Measurements from ENCODE around the gene PRRC2B.

GRCh38 chr9:131530546-131530919 lies 136.6 kb downstream of the PRRC2B start:
- TF ChIP-seq EZH2 (IDR thresholded peaks at IDR 0.05; ENCODE audit: insufficient read depth, poor library complexity, severe bottlenecking) (no peak), EZH2phosphoT487 (IDR thresholded peaks at IDR 0.05; ENCODE audit: insufficient read depth, low read depth) (no peak)
